Astrocyte (in vitro differentiated cells and primary cell): Measurements from ENCODE around the gene MFSD1. TPM values are rescaled to one million over a fixed set of nuclear protein-coding genes. Genes with fewer than 3 reads are reported as not detected.

Experiments
- DNase-seq: peaks from one replicate; pipeline ENCODE4 v3.0.0-alpha.2; 2010; ENCODE audit warnings: low read depth
- FAIRE-seq: peaks from 2 replicates; lab custom pipeline; 2011; peaks lifted over from hg19 to GRCh38; lab: Jason Lieb, UNC
- H2AFZ ChIP-seq: 2 replicates; pipeline ENCODE4 v1.6.0; 2012; ENCODE audit warnings: low read depth, low read length, inconsistent platforms
- H3K27ac ChIP-seq: 2 replicates; pipeline ENCODE4 v1.5.1; 2011; ENCODE audit warnings: low read depth, low read length, inconsistent platforms
- H3K27me3 ChIP-seq: 2 replicates; pipeline ENCODE4 v1.6.0; 2011; ENCODE audit warnings: low read length, inconsistent platforms; ENCODE audit not compliant: insufficient read depth
- H3K36me3 ChIP-seq: 2 replicates; pipeline ENCODE4 v1.5.1; 2011; ENCODE audit warnings: low read length, inconsistent platforms; ENCODE audit not compliant: insufficient read depth
- H3K4me1 ChIP-seq: 2 replicates; pipeline ENCODE4 v1.5.1; 2011; ENCODE audit warnings: low read length, inconsistent platforms; ENCODE audit not compliant: insufficient read depth
- H3K4me2 ChIP-seq: 2 replicates; pipeline ENCODE4 v1.6.0; 2012; ENCODE audit warnings: low read length, inconsistent platforms
- H3K4me3 ChIP-seq: 2 replicates; pipeline ENCODE4 v1.5.1; 2011; ENCODE audit warnings: low read depth, mild to moderate bottlenecking, low read length, inconsistent platforms; ENCODE audit not compliant: insufficient read depth
- H3K79me2 ChIP-seq: 2 replicates; pipeline ENCODE4 v1.6.0; 2012; ENCODE audit warnings: mild to moderate bottlenecking, low read length, inconsistent platforms; ENCODE audit not compliant: insufficient read depth
- H3K9ac ChIP-seq: 2 replicates; pipeline ENCODE4 v1.6.0; 2012; ENCODE audit warnings: mild to moderate bottlenecking, low read length, inconsistent platforms
- H3K9me3 ChIP-seq: 2 replicates; pipeline ENCODE4 v1.5.1; 2012; ENCODE audit warnings: low read depth, mild to moderate bottlenecking, low read length, inconsistent platforms; ENCODE audit not compliant: insufficient read depth
- H4K20me1 ChIP-seq: 2 replicates; pipeline ENCODE4 v1.6.0; 2012; ENCODE audit warnings: low read length, inconsistent platforms; ENCODE audit not compliant: insufficient read depth
- H3K27ac Mint-ChIP-seq: one replicate; pipeline ENCODE4 v1.8.0; 2021; ENCODE audit warnings: mild to moderate bottlenecking, mixed read lengths; ENCODE audit not compliant: unreplicated experiment
- H3K27me3 Mint-ChIP-seq: one replicate; pipeline ENCODE4 v1.8.0; 2021; ENCODE audit warnings: low read depth, mixed read lengths; ENCODE audit not compliant: unreplicated experiment
- H3K36me3 Mint-ChIP-seq: one replicate; pipeline ENCODE4 v1.8.0; 2021; ENCODE audit warnings: low read depth, mixed read lengths; ENCODE audit not compliant: unreplicated experiment
- H3K4me1 Mint-ChIP-seq: one replicate; pipeline ENCODE4 v1.8.0; 2021; ENCODE audit warnings: low read depth, mixed read lengths; ENCODE audit not compliant: unreplicated experiment
- H3K4me3 Mint-ChIP-seq: one replicate; pipeline ENCODE4 v1.8.0; 2021; ENCODE audit warnings: mild to moderate bottlenecking, moderate library complexity, mixed read lengths; ENCODE audit not compliant: unreplicated experiment
- H3K9me3 Mint-ChIP-seq: one replicate; pipeline ENCODE4 v1.8.0; 2021; ENCODE audit warnings: mild to moderate bottlenecking, mixed read lengths; ENCODE audit not compliant: unreplicated experiment
- CTCF ChIP-seq: IDR thresholded peaks from 2 replicates; pipeline ENCODE4 v1.5.1; 2011; ENCODE audit warnings: low read depth, mild to moderate bottlenecking, inconsistent platforms, low read length, moderate library complexity; ENCODE audit not compliant: insufficient read depth
- EZH2 ChIP-seq: IDR thresholded peaks from 2 replicates; pipeline ENCODE4 v1.6.1; 2012; ENCODE audit warnings: mild to moderate bottlenecking, low read length, inconsistent platforms; ENCODE audit not compliant: insufficient read depth
- total RNA-seq: library from RNA; stranded (reverse); gene quantifications from 2 replicates; pipeline ENCODE4 v1.2.1, GENCODE V29; 2021

MFSD1 gene
- total RNA-seq, 1 donor from 2014 or later: 62.2 TPM

- no peaks in the 10 kb centered on the region for H4K20me1 ChIP-seq
- no peak overlapping the region for H3K4me3 ChIP-seq
- Mint-ChIP-seq H3K36me3 (no peaks in the 10 kb centered on the region), H3K27ac (no peak overlapping the region), H3K4me3 (no peak overlapping the region), H3K9me3 (no peaks in the 10 kb centered on the region), H3K27me3 (peaks cover 2% of the 10 kb centered on the region), H3K4me1 (peaks cover 2% of the 10 kb centered on the region)
- no peaks in the 10 kb centered on the region for H3K27me3 ChIP-seq
- no peak for TF ChIP-seq EZH2
- H3K27ac ChIP-seq: no peak overlapping the region
- DNase-seq: no peak
- H3K9ac ChIP-seq: no peak overlapping the region
- H3K79me2 ChIP-seq: no peaks in the 10 kb centered on the region
- no peaks in the 10 kb centered on the region for H3K9me3 ChIP-seq
- H2AFZ ChIP-seq: no peak overlapping the region
- FAIRE-seq: no peak
- no peaks in the 10 kb centered on the region for H3K36me3 ChIP-seq
- no peaks in the 10 kb centered on the region for H3K4me1 ChIP-seq
- no peak overlapping the region for H3K4me2 ChIP-seq
Observed at GRCh38 chr3:158777161-158777873, 24.5 kb upstream of the MFSD1 start.

GRCh38 chr3:158780766-158781165 is 21.1 kb upstream of the MFSD1 start:
- DNase-seq (no peak), FAIRE-seq (no peak)
- Mint-ChIP-seq H3K27ac (no peak overlapping the region), H3K9me3 (no peaks in the 10 kb centered on the region), H3K4me1 (peaks cover 2% of the 10 kb centered on the region), H3K27me3 (no peaks in the 10 kb centered on the region), H3K36me3 (no peaks in the 10 kb centered on the region), H3K4me3 (no peak overlapping the region)
- no peaks in the 10 kb centered on the region for H3K9me3 ChIP-seq
- H2AFZ ChIP-seq: no peak overlapping the region
- H3K36me3 ChIP-seq: no peaks in the 10 kb centered on the region
- no peaks in the 10 kb centered on the region for H4K20me1 ChIP-seq
- H3K79me2 ChIP-seq: no peaks in the 10 kb centered on the region
- TF ChIP-seq EZH2: no peak
- no peak for TF ChIP-seq CTCF
- H3K27ac ChIP-seq: no peak overlapping the region
- no peak overlapping the region for H3K9ac ChIP-seq
- H3K4me1 ChIP-seq: no peaks in the 10 kb centered on the region
- H3K27me3 ChIP-seq: no peaks in the 10 kb centered on the region
- no peak overlapping the region for H3K4me2 ChIP-seq
- no peak overlapping the region for H3K4me3 ChIP-seq

- Histone ChIP-seq H2AFZ (no peak overlapping the region), H3K4me1 (no peaks in the 10 kb centered on the region), H3K27ac (no peak overlapping the region), H3K9ac (no peak overlapping the region), H3K27me3 (no peaks in the 10 kb centered on the region), H4K20me1 (no peaks in the 10 kb centered on the region), H3K36me3 (no peaks in the 10 kb centered on the region), H3K9me3 (no peaks in the 10 kb centered on the region), H3K4me3 (no peak overlapping the region), H3K79me2 (no peaks in the 10 kb centered on the region), H3K4me2 (no peak overlapping the region)
- Mint-ChIP-seq H3K9me3 (no peaks in the 10 kb centered on the region), H3K4me1 (peaks cover 2% of the 10 kb centered on the region), H3K4me3 (no peak overlapping the region), H3K27ac (no peak overlapping the region), H3K36me3 (no peaks in the 10 kb centered on the region), H3K27me3 (no peaks in the 10 kb centered on the region)
- DNase-seq (no peak), FAIRE-seq (no peak)
- no peak for TF ChIP-seq EZH2
- TF ChIP-seq CTCF: no peak
Observed at GRCh38 chr3:158781191-158781590, 20.7 kb upstream of the MFSD1 start.
